ENCODE measurements around the gene ESPNL.
"Not testable (repeated sequence)": the region's sequence is repeated elsewhere in the genome, so short reads cannot be mapped to it uniquely, and the experiment has no call there.

The ESPNL gene

DNA sequence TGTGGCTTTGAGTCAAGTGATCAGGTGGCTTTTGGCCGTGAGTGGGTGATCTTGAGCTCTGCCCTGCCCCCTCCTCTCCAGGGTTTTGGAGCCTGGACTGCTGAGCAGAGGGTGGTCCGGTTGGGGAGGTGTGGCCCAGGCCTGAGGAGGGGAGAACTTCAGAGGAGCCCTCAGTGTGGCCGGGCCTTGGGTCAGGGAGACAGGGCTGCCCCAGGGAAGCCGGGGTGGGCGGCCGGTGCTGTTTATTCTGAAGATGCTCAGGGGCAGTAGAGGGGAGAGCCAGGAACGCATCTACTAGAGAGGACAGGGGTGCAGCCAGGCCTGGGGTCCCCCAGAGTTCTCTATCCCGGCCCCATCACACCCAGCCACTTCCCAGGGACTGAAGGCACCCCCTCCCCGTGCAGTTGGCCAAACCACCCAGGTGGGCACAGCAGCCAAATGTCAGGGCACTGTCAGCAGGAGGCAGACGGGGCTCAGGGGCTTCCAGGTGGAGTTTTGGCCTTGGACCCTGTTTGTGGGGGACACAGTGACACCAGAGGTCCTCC, 59.6 kb downstream of the ESPNL start:
- no peak for DNase-seq

GRCh38 chr2:238160206-238161129, 60.3 kb downstream of the ESPNL start:
- no peak for DNase-seq

- no peak for DNase-seq
Observed at GRCh38 chr2:238161291-238162051, 61.3 kb downstream of the ESPNL start.

GRCh38 chr2:238162251-238162845, 62.2 kb downstream of the ESPNL start:
- no peak for DNase-seq

DNA sequence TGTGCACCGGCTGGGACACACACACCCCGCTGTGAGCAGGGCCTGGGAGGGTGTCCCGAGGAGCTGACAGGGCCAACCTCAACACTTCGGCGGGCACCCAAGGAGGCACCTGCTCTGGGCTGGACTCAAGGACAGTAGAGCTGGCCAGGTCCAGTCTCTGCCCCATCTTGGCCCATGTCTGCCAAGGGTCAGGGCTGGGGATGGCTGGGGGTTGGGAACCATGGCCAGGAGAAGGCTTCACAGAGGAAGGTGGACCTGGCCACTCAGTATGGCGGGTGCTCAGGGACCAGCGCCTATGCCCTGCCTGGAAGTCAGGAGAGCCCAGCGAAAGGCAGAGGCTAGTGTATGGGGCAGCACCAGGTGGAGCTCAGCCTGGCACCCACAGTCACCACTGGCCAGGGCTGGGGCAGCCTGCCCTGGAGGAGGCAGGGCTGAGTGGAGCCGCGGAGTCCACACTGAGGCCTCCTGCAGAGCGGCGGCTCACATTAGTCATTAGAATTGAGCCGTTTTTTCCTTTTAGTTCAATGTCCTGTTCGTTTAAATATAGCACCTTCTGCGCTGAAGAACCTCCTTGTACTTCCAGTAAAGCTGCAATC, 62.8 kb downstream of the ESPNL start:
- DNase-seq: no peak

GRCh38 chr2:238163481-238164198, 63.5 kb downstream of the ESPNL start:
- no peak for DNase-seq

GRCh38 chr2:238164906-238165287, 64.8 kb downstream of the ESPNL start:
- DNase-seq: no peak

DNA sequence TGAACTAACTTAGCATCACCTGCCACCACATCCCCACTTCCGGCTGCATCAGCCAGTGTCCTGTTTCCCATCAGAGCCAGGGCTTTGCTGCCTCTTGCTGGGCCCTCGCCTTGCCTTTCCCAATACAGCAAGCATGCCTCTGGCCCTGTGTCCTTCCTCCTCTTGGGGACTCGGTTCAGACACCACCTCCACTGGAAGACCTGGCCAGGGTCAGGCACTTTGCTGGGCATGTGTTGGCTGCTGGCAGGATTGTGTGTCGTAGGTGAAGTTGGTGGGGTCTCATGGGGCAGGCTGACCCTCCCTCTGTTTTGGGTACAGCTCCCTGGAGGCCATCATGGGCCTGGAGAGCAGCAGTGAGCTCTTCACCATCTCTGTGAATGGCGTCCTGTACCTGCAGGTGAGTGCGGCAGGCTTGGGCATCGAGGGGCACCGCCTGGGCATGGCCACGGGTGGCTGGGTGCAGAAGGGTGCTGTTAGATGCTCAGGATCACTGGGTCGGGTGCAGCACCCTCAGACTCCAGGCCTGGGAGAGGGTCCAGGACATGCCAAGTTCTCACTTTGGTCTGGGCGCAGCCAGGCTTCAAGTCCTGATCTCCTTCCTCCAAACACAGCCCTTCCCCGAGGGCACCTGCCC, 65.3 kb downstream of the ESPNL start:
- DNase-seq: no peak

DNA sequence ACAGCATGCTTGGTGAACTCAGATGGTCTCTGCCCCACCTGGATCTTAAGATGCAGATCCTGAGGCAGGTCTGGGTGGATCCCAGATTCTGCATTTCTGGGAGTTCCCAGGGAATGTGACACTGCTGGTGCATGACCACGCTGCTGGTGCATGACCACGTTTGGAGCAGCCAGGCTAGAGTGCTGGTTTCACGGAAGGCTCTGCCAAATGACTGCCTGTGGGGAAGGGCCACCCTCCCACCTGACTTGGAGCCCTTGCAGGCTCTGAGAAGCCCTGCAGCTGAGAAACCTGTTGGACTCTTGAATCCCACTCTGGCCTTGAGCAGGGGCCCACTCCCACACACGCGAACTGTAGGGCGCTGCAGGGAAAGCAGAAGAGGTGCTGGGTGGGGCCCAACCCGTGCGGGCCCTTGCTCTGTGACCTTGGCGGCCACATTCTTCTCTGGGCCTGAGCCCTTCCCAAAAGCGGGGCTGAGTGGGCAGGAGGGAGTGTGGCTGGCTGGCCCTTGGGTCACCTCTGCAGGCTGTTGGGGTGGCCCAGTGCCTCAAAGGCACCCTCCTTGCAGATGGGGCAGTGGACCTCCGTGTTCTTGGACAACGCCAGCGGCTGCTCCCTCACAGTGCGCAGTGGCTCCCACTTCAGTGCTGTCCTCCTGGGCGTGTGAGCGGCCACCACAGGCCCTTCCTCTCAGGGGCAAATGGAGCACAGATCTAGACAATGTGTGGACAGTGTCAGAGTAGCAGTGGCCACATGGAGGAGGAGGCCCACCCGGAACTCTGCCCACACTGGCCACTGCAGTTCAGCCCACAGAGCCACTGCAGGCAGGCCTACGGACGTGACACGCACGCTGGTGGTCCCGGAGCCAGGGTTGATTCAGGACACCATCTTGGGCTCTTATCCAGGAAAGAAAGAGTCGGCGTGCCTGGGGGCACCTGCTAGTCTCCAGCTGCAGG, 66.5 kb downstream of the ESPNL start:
- no peak for DNase-seq

DNA sequence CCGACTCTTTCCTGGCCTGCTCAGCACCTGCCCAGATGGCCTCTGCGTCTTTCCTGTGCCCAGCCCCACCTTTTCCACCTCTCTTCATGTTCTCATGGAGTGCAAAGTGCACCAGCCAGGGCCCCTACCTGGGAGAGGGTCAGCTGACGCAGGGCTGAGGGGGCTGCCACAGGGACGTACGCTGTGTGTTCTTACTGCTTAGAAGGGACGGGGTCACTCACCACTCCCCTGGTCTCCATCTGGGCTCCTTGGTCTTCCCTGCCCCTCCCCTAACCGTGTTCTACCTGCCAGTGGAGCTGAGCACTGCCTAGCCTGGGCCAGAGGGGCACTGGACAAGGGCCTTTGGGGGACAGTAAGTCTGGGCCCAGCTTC, 67.2 kb downstream of the ESPNL start:
- no peak for DNase-seq

GRCh38 chr2:238167761-238168160, 67.6 kb downstream of the ESPNL start:
- no peak for DNase-seq

GRCh38 chr2:238168196-238169047, 68.3 kb downstream of the ESPNL start:
- DNase-seq: no peak

- DNase-seq: no peak
Observed at GRCh38 chr2:238169048-238169707, 69.0 kb downstream of the ESPNL start.

DNA sequence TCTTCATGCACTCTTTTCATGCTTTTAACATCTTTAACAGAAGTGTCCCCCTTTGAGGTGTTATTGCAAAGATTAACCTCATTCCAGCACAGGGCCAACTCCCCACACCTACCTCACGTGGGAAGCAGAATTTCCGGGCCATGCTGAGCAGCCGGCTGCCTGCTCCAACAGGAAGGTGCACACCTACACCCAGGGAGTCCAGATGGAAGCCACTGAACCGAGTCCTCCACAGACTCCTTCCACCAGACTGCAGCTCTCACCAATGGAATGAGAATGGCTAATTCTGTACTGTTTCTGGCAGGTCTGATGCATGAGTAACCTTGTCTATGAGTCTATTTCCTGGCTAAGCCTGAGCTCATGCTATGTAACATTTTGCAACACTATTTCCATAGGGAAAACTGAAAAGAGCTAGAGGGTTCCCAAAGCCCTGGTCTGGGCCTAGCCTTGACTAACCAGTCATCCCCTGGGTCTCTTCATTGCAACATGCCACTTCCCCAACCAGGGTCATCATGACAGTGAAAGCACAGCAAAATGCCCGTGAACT, 69.6 kb downstream of the ESPNL start:
- DNase-seq: no peak

DNA sequence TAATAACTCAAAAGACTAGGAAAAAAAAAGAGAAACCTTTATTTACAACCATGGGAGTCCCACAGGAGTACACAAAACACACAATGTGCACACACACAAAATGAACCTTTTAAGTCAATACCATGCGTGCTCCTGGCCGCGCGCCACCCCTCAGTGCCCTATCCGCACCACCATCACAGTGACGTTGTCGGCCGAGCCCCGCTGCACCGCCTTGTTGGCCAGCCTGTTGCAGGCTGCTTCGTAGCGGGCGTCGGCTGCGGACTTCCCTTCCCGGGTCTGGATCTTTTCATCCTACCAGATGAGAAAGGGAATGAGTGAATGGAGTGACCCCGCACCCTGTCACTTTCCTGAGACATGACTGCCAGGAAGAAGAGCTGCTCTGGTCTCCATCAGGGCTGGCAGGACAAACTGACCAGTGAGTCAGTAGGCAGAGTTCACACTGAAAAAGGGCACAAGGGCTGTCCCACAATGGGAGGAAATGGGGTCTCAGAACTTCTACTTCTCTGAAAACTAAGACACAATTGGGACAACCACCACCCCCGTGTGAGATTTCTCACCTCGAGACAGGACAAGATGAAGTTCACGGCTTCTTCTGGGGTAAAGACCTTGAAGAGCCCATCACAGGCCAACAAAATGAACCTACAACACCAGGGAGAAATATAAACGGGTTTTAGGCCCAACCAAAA, 70.4 kb downstream of the ESPNL start:
- no peak for DNase-seq

GRCh38 chr2:238171072-238171431, 70.9 kb downstream of the ESPNL start:
- not testable (repeated sequence) for DNase-seq

DNA sequence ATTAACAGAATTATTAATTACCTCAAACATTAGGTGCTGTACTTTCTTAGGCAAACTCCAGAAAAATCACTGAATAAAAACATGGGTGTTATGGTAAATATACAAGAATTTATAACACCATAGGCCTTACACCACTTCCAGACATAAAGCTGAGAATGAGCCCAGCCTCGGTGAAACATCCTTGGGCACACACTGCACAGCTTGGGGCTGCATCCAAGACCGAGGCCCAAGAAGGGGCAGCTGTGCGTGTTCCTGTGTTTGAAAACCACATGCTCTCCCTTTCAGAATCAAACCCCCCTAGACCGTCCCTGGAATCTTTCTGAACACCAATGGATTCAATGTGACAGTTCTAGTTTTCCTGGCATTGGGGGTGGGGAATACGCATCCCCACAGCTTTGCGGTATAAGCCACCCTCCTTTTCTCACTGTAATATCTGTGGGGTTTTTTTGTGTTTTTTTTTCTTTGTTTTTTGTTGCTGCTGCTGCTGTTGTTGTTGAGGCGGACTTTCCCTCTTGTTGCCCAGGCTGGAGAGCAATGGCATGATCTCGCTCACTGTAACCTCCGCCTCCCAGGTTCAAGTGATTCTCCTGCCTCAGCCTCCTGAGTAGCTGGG, 71.5 kb downstream of the ESPNL start:
- DNase-seq: no peak

GRCh38 chr2:238172439-238172838, 72.3 kb downstream of the ESPNL start:
- DNase-seq: no peak
